Measurements from ENCODE around the gene ARFGAP2. TPM values are rescaled to one million over a fixed set of nuclear protein-coding genes. Genes with fewer than 3 reads are reported as not detected.

The ARFGAP2 gene
- total RNA-seq, 1 donor from 2014 or later: 168 TPM

GRCh38 chr11:47171061-47171838 lies 5.4 kb downstream of the ARFGAP2 start:
- no peak for DNase-seq

- no peak for DNase-seq
These were observed 10.3 kb downstream of the ARFGAP2 start for GRCh38 chr11:47166368-47166767.

DNA sequence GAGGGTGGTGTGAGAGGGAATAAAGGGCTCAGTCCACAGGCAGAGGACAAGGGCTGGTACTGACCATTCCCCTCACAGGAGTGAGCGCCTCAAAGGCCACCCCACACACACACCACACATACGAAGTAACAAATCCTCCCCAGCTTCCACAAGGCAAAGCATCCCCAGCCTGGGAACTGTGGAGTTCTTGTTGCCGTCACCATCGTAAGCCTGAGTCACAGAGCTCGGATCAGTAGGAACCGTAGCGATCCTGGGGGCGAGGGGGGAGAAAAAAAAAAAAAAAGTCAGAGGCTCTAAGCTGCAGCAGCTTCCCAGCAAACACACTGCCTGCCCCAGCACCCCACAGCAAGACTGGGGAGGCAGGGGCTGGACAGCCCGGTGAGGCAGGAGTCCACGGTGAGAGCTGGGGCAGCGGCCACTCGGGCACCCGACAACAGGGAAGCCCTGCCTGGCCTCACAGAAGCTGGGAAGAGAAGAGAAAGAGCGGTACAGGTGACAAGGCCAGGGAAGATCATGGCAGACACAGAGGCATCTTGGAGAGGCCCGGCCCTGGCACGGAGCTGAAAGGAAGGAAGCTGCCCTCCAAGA lies 11.3 kb downstream of the ARFGAP2 start:
- DNase-seq: no peak

DNA sequence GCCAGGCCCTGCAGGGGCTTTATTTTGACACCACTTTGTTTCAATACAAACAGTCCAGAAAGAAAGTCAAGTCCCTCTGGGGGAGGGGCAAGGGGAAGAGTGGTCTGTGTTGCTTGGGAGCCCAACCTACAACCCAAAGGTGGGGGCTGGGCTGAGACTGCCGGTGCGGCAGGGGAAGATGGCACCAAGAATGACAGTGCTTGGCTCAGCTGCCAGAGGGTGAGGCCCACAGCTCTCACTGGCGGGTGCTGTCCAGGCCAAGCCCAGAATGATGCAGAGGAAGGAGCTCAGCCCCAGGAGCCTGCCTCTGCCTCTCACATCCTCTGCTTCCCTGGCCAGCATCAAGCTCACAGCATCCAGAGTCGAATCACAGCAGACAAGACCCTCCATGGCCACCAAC lies 12.4 kb downstream of the ARFGAP2 start:
- no peak for DNase-seq

GRCh38 chr11:47163898-47164297 lies 12.8 kb downstream of the ARFGAP2 start:
- no peak for DNase-seq

GRCh38 chr11:47163193-47163592 lies 13.5 kb downstream of the ARFGAP2 start:
- no peak for DNase-seq

- DNase-seq: peak; percentile 56
These were observed 14.3 kb downstream of the ARFGAP2 start for GRCh38 chr11:47162426-47162825.

- no peak for DNase-seq
These were observed 14.8 kb downstream of the ARFGAP2 start for GRCh38 chr11:47161890-47162289.

- peak; percentile 85 for DNase-seq
These were observed 15.4 kb downstream of the ARFGAP2 start for GRCh38 chr11:47161134-47161854.

- DNase-seq: no peak
These were observed 15.9 kb downstream of the ARFGAP2 start for GRCh38 chr11:47160753-47161133.

- DNase-seq: no peak
These were observed 18.4 kb downstream of the ARFGAP2 start for GRCh38 chr11:47158242-47158641.

- no peak for DNase-seq
These were observed 18.9 kb downstream of the ARFGAP2 start for GRCh38 chr11:47157805-47158204.

- DNase-seq: no peak
These were observed 19.7 kb downstream of the ARFGAP2 start for GRCh38 chr11:47156951-47157350.

DNA sequence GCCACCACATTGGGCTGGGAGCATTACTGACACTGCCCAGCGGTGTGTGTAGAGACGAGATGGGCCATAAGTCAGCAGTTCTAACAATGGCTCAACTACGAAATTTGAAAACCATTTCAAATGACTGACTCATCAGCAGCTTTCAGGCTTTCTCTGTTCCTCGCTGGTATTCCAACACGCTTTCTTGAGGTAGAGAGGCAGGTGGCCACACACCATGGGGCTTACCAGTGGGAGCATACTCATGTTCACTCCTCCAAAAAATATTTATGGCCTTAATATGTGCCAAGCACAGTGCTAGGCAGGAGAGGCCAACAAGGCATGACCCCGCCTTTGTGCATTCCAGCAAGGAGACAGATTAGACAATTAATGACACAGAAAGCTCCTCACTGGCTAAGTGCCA lies 20.3 kb downstream of the ARFGAP2 start:
- DNase-seq: no peak

- DNase-seq: no peak
These were observed 20.8 kb downstream of the ARFGAP2 start for GRCh38 chr11:47155879-47156278.

- DNase-seq: no peak
These were observed 21.8 kb downstream of the ARFGAP2 start for GRCh38 chr11:47154616-47155570.

DNA sequence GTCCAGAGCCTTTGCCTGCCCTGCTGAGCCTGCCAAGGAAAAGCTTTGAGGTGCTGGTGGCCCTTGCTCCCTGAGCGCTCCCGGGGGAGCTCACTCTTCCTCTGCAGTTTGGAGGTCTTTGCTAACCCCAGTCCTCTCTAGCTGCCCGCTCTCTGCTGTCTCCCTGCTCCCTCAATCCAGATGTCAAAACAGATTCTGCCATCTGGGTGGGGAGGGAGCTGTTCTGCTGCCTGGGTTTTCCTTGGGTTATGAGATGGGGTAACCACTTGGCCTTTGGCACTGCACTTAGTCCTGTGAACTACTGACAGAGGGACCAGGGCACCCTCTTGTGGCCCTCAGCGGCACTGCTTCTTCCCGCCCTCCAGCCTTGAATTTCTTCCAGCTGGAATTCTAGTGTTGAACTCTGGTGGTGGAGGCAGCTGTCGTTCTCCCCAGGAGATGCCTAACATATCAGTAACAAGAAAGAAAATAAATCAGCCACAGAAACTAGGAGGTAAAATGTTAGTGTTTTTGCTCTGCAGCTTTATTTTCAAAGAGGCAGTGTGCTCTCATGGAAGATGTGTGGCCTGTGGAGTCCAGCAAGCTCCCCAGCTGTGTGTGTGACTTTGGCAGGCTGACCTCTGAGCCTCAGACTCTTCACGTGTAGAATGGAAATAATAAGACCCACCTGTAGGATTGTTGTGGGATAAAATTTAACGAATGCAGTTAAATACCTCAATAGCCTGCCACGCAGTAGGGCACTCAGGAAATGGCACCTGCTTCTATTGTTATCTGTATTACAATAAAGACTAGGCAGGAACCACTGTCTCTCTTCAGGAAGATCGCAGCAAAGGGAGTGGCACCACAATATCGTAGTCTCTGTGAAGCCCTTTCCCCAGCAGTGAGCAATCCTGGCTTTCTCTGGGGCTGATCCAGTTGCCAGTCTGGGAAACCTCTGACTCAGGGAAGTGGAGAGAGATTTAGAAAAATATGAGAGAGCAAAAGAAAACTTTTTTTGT lies 23.4 kb downstream of the ARFGAP2 start:
- DNase-seq: peak; percentile 96

DNA sequence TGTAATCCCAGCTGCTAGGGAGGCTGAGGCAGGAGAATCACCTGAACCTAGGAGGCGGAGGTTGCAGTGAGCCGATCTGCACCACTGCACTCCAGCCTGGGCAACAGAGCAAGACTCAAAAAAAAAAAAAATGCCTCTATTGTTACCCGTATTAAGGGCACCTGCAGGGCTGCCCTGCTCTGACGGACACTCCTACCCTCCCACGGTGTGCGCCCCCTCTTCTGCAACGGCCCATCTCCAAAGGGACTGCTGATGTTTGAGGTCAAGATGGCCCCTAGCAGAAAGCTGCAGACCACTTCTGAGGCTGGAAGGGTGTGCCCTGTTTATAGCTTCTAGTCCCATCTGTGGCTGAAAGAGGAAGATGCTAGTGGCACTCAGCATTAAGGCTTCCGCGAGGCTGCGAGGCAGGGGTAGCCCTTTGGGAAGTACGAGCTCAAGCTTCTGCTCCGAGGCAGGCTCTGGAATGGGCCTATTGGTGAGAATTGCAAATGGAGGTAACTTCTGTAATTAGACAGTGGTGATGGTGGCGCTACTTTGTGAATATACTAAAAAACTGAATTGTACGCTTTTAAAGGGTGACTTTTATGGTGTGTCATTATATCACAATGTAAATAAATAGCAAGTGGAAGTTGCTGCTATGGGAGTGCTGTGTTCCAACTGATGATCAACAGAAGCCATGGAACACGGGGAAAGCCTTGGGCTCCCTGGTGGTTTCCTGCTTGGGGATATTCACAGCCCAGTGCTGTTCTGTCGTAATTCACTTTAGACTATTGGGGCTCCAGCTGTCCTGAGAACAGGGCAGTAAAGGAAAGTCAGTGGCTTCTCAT lies 24.3 kb downstream of the ARFGAP2 start:
- no peak for DNase-seq

- no peak for DNase-seq
These were observed 26.9 kb downstream of the ARFGAP2 start for GRCh38 chr11:47149782-47150181.

Data from tongue (tissue), 2 donors.